Kidney (tissue), 14 donors: ENCODE results near the gene LTA. TPM values are rescaled to one million over a fixed set of nuclear protein-coding genes. Genes with fewer than 3 reads are reported as not detected.
A peak's percentile ranks its signal among the peaks of the same experiment; 100 is the strongest.

Source experiments
- DNase-seq, 5 donors: peaks; one replicate each; pipeline ENCODE4 v3.0.0-alpha.2; 2013 to 2020
- FAIRE-seq: peaks from 2 replicates; lab custom pipeline; 2012; peaks lifted over from hg19 to GRCh38; lab: Jason Lieb, UNC
- H3K27ac ChIP-seq, 2 donors: one replicate each; pipeline ENCODE4 v1.7.0; 2013; ENCODE audit warnings: low read depth in 2 of 2, low read length in 2 of 2, inconsistent platforms in 1 of 2
- H3K27me3 ChIP-seq: one replicate; pipeline ENCODE4 v1.7.1; 2013; ENCODE audit warnings: low read length, inconsistent platforms; ENCODE audit not compliant: control insufficient read depth, insufficient read depth
- H3K36me3 ChIP-seq, 3 donors: one replicate each; pipeline versions ENCODE4 v1.7.0 to v1.7.1; 2013; ENCODE audit warnings: low read length in 3 of 3, control low read depth in 1 of 3, inconsistent platforms in 1 of 3; ENCODE audit not compliant: insufficient read depth in 3 of 3, control insufficient read depth in 2 of 3
- H3K4me1 ChIP-seq, 3 donors: one replicate each; pipeline versions ENCODE4 v1.7.0 to v1.7.1; 2013; ENCODE audit warnings: low read length in 3 of 3, inconsistent platforms in 1 of 3, low read depth in 1 of 3; ENCODE audit not compliant: control insufficient read depth in 2 of 3, insufficient read depth in 2 of 3
- H3K4me3 ChIP-seq, 3 donors: one replicate each; pipeline versions ENCODE4 v1.7.0 to v1.8.1; 2013; ENCODE audit warnings: low read length in 3 of 3, control low read depth in 1 of 3, inconsistent platforms in 1 of 3
- H3K9ac ChIP-seq, 3 donors: one replicate each; pipeline versions ENCODE4 v1.7.0 to v1.7.1; 2013; ENCODE audit warnings: low read length in 3 of 3, control low read depth in 1 of 3, inconsistent platforms in 1 of 3
- H3K9me3 ChIP-seq, 3 donors: one replicate each; pipeline versions ENCODE4 v1.7.0 to v1.7.1; 2013; ENCODE audit warnings: low read length in 3 of 3, control low read depth in 1 of 3, inconsistent platforms in 1 of 3; ENCODE audit not compliant: control insufficient read depth in 2 of 3, insufficient read depth in 1 of 3
- intact Hi-C: fragments of 100-400 bp; cut with DNase I; formaldehyde crosslinking; loops from one replicate; pipeline ENCODE4 v1.11.1; 2022
- polyA plus RNA-seq: library from polyadenylated mRNA; stranded (reverse); fragments of 350-450 nt; fragmentation: Illumina TruSeq; extraction: RNeasy Lipid Tissue Mini Kit (QIAGEN cat#74804); gene quantifications from one replicate; pipeline ENCODE4 v1.2.3, GENCODE V29; 2014; ENCODE audit warnings: low read depth, low replicate concordance; ENCODE audit not compliant: insufficient read depth
- total RNA-seq: library from RNA; stranded (reverse); fragmentation: NEBNext Ultra II Directional; extraction: Animal tissue kit (Norgen Biotek cat#: 25700); gene quantifications from one replicate; pipeline ENCODE4 v1.2.1, GENCODE V29; 2021
- TF ChIP-seq, protein P1 (sequence below): IDR thresholded peaks from 3 replicates; pipeline ENCODE4 v1.5.1; 2012; ENCODE audit warnings: mild to moderate bottlenecking, moderate library complexity, borderline replicate concordance; ENCODE audit not compliant: insufficient read depth; ENCODE audit errors: extremely low read depth
- donor health status: control.
- donor health status: control.
- donor health status: control.
- donor health status: control.
- donor health status: control.
- donor health status: DM: yes; HTN: yes; CAD: no.
- donor health status: Normal renal cell carcinoma (clear cell type).

LTA gene
- total and polyA plus RNA-seq, 2 donors from 2014 or later: 0.35 TPM; not detected in 1

DNA sequence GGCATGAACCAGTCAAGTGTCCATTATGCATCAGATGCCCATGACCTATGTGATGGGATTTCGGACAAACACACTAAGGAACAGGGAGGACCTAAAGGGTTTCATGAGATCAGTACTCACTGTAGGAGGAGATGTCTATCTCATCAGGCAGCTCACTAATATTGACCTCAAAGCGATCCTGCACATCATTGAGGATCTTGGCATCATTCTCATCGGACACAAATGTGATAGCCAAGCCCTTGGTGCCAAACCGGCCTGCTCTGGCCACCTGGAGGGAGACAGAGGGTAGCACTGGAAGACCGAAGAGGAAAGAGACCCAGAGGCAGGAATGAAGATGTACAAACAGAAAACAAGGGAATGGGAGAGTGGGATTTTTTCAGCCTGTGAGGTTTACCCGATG, 41.4 kb upstream of the LTA start:
- H3K4me3 ChIP-seq: peak overlapping the region in 1 of 3 donors; percentile 4
- H3K27ac ChIP-seq: no peak overlapping the region
- H3K27me3 ChIP-seq: no peaks in the 10 kb centered on the region
- DNase-seq: no peak
- H3K9me3 ChIP-seq: no peaks in the 10 kb centered on the region
- H3K4me1 ChIP-seq: peaks cover 0 to 7% (median 0%) of the 10 kb centered on the region in 3 donors
- FAIRE-seq: no peak
- peaks cover 19 to 47% (median 28%) of the 10 kb centered on the region in 3 donors for H3K36me3 ChIP-seq
- no peak overlapping the region for H3K9ac ChIP-seq
- intact Hi-C loops: no loop called here
- TF ChIP-seq, protein P1, sequence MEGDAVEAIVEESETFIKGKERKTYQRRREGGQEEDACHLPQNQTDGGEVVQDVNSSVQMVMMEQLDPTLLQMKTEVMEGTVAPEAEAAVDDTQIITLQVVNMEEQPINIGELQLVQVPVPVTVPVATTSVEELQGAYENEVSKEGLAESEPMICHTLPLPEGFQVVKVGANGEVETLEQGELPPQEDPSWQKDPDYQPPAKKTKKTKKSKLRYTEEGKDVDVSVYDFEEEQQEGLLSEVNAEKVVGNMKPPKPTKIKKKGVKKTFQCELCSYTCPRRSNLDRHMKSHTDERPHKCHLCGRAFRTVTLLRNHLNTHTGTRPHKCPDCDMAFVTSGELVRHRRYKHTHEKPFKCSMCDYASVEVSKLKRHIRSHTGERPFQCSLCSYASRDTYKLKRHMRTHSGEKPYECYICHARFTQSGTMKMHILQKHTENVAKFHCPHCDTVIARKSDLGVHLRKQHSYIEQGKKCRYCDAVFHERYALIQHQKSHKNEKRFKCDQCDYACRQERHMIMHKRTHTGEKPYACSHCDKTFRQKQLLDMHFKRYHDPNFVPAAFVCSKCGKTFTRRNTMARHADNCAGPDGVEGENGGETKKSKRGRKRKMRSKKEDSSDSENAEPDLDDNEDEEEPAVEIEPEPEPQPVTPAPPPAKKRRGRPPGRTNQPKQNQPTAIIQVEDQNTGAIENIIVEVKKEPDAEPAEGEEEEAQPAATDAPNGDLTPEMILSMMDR: no peak

DNA sequence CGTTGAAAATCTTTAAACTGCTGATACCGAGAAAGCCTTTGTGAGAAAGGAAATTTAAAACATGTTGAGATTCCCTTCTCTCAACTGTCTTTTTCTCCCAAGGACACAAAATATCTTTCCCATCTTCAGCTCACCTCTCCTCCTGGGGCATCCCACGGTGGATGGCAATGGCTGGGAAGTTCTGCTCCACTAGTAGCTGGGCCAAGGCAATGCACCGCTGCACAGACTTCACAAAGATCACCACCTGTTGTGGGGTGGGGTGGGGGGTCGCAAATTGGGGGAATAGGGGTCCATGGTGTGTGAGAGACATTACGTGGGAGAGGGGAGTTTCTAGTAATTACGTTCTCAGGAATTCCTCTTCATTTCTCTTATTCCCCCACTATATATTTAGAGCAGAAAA, 40.9 kb upstream of the LTA start:
- H3K27ac ChIP-seq: no peak overlapping the region
- intact Hi-C loops: no loop called here
- H3K9ac ChIP-seq: no peak overlapping the region
- H3K36me3 ChIP-seq: peaks cover 22 to 52% (median 33%) of the 10 kb centered on the region in 3 donors
- no peak overlapping the region for H3K4me3 ChIP-seq
- peaks cover 0 to 7% (median 0%) of the 10 kb centered on the region in 3 donors for H3K4me1 ChIP-seq
- TF ChIP-seq, protein P1: no peak
- H3K27me3 ChIP-seq: no peaks in the 10 kb centered on the region
- H3K9me3 ChIP-seq: no peaks in the 10 kb centered on the region
- no peak for DNase-seq
- FAIRE-seq: no peak

DNA sequence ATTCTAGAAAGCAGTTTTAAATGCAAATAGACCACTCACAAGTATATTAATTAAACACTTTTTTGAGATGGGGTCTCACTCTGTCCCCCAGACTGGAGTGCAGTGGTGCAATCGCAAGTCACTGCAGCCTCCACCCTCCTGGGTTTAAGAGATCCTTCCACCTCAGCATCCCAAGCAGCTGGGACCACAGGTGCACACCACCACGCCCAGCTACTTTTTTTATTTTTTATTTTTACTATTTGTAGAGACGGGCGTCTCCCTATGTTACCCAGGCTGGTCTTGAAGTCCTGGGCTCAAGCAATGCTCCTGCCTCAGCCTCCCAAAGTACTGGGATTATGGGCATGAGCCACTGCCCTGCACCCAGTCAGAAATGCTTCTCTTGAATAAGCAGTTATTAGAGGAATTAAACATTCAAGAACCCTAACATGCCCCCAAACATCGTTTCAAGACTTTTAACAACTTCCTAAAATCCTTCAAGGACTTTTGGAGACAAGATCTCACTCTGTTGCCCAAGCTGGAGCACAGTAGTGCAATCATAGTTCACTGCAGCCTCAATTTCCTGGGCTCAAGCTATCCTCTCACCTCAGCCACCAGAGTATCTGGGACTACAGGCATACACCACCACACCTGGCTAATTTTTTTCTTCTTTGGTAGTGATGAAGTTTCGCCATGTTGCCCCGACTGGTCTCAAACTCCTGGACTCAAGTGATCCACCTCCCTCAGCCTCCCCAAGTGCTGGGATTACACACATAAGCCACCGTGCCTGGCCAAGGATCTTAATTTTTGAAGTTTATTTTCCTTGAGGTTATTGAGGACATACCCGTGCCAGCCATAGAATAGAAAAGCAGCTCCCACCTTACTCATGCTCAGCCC, 40.1 kb upstream of the LTA start:
- intact Hi-C loops: no loop called here
- peaks cover 0 to 7% (median 0%) of the 10 kb centered on the region in 3 donors for H3K4me1 ChIP-seq
- peaks cover 22 to 59% (median 39%) of the 10 kb centered on the region in 3 donors for H3K36me3 ChIP-seq
- H3K27me3 ChIP-seq: no peaks in the 10 kb centered on the region
- H3K4me3 ChIP-seq: no peak overlapping the region
- TF ChIP-seq, protein P1: no peak
- FAIRE-seq (no peak), DNase-seq (no peak)
- H3K27ac ChIP-seq: no peak overlapping the region
- H3K9me3 ChIP-seq: no peaks in the 10 kb centered on the region
- no peak overlapping the region for H3K9ac ChIP-seq
